GM19043 (cell line): Measurements from ENCODE around the gene DNAH3.
"Not testable (repeated sequence)": the region's sequence is repeated elsewhere in the genome, so short reads cannot be mapped to it uniquely, and the experiment has no call there.

Experiments used
- ATAC-seq: cut with Tn5 transposase; IDR thresholded peaks from one replicate; pipeline ENCODE4 v1.9.1; 2021; ENCODE audit warnings: low read depth; ENCODE audit not compliant: unreplicated experiment

Gene DNAH3

GRCh38 chr16:21167929-21168602, 17.4 kb upstream of the DNAH3 start:
- no peak for ATAC-seq

GRCh38 chr16:21167360-21167759, 16.7 kb upstream of the DNAH3 start:
- no peak for ATAC-seq

- ATAC-seq: no peak
Measured at GRCh38 chr16:21166561-21166961, 15.9 kb upstream of the DNAH3 start.

GRCh38 chr16:21164521-21165168, 14.0 kb upstream of the DNAH3 start:
- no peak for ATAC-seq

- no peak for ATAC-seq
Measured at GRCh38 chr16:21163576-21163975, 12.9 kb upstream of the DNAH3 start.

- no peak for ATAC-seq
Measured at GRCh38 chr16:21162661-21163151, 12.1 kb upstream of the DNAH3 start.

GRCh38 chr16:21161211-21161610, 10.6 kb upstream of the DNAH3 start:
- no peak for ATAC-seq

- ATAC-seq: no peak
Measured at GRCh38 chr16:21160276-21160675, 9.6 kb upstream of the DNAH3 start.

GRCh38 chr16:21159281-21159951, 8.8 kb upstream of the DNAH3 start:
- no peak for ATAC-seq

- peak; percentile 84 for ATAC-seq
Measured at GRCh38 chr16:21158208-21159110, 7.8 kb upstream of the DNAH3 start, which contains the start of gene LDAF1. LDAF1 (plus strand) TSS chr16:21158674; CDS start chr16:21161183, 2,509 bp downstream.

- no peak for ATAC-seq
Measured at GRCh38 chr16:21157632-21158031, 7.0 kb upstream of the DNAH3 start.

GRCh38 chr16:21156767-21157467, 6.3 kb upstream of the DNAH3 start:
- no peak for ATAC-seq

- ATAC-seq: not testable (repeated sequence)
Measured at GRCh38 chr16:21156011-21156410, 5.4 kb upstream of the DNAH3 start.

- not testable (repeated sequence) for ATAC-seq
Measured at GRCh38 chr16:21153124-21153729, 2.6 kb upstream of the DNAH3 start.

- not testable (repeated sequence) for ATAC-seq
Measured at GRCh38 chr16:21152160-21153030, 1.7 kb upstream of the DNAH3 start.

- no peak for ATAC-seq
Measured at GRCh38 chr16:21145738-21146137, 4.9 kb downstream of the DNAH3 start.

- no peak for ATAC-seq
Measured at GRCh38 chr16:21134053-21134452, 16.6 kb downstream of the DNAH3 start.

GRCh38 chr16:21130811-21131210, 19.8 kb downstream of the DNAH3 start:
- ATAC-seq: no peak
